ELR (cell line): ENCODE data around the gene HMCES.
"Not testable (repeated sequence)": the region's sequence is repeated elsewhere in the genome, so short reads cannot be mapped to it uniquely, and the experiment has no call there.

Source experiments
- DNase-seq: peaks from one replicate; pipeline ENCODE4 v3.0.0-alpha.2; 2015; ENCODE audit warnings: low read depth

HMCES gene

DNA sequence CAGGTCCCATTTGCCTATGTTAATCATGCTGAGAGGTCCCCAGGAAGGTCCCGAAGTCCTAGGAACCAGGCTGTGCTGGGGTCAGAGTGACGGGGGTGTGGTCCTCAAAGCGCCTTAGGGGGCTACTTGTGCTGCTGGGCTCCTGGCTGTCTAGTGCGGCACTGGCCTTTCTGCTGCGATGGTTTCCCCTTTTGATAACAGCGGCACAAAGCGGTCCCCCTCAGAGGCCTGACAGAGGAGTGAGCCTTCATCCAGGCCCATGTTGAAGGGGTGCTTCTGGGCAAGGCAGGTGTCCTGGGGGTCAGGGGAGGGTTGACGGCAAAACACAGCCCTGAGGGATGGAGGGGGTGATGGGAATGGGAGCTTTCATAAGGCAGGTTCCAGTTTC lies 68.8 kb downstream of the HMCES start:
- no peak for DNase-seq

DNA sequence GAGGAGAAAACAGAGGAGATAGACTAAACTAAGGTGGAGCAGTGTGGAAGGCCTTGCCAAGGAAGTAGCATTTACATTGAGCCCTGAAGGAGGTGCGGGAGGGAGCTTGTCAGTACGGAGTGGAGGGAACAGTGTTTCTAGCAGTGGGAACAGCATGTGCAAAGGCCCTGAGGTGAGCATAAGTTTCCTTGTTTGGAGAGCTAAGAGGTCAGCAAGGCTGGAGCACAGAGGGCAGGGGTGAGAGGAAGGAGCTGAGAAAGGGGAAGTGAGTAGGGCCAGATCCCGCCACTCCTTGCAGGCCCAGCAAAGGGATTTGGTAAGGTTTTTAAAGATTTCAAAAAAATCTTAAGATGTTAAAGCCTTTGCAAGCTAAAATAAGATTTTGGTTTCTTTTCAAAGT lies 70.1 kb downstream of the HMCES start:
- no peak for DNase-seq

DNA sequence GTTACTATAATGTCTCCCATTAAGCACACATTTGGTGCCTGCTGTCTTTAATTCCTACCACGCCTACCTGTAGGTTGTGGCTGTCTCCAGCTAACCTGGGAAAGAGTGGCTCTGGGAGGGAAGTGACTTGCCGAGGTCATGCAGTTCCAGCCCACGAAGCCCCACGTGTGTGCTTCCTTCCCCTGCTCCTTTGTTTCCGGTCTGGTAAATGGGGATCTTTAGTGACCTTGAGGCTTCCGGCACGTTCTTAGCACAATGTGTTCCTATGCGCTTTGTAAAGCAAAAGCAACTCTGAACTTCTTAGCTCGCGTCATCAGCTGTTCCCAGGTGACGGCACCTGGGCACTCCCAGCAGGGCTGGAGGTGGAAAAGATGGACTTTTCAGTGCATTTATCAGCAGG lies 70.5 kb downstream of the HMCES start:
- DNase-seq = not testable (repeated sequence)

DNA sequence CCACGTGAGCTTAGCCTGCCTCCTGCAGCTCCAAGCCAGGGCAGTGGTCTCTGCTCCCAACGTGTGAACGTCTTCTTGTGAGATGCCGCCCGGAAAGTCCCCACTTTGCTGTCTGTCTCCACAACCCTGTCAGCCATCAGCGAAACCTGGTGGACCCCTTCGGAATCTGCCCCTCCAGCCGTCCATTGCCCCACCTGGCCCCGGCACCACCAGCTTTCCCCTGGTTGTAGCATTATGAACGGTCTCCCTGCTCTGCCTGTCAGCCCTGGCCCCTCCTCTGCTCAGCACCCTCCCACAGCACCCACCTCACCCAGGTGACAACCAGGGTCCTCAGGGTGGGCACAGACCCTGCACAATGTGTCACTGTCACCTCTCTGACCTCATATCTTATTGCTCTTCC lies 71.1 kb downstream of the HMCES start:
- DNase-seq = no peak

DNA sequence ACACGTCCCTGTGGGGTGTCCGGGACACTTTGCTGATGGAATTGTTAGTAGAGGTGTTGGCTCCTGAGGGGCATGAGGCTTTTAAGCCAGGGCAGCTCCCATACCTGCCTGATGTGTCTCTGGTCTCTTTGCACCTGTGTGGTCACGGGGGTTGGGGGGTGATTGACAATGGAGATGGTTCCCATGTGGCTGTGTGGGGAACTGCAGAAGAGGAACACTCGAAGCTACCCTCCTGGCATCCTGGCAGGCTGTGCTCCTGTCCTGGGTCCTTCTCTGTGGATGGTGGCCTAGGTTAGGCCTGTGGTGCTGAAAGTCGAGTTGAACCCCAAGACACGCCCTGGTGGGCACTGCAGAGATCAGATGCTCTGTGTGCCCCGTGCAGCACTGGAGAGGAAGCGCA lies 73.4 kb downstream of the HMCES start:
- DNase-seq = peak; percentile 15

DNA sequence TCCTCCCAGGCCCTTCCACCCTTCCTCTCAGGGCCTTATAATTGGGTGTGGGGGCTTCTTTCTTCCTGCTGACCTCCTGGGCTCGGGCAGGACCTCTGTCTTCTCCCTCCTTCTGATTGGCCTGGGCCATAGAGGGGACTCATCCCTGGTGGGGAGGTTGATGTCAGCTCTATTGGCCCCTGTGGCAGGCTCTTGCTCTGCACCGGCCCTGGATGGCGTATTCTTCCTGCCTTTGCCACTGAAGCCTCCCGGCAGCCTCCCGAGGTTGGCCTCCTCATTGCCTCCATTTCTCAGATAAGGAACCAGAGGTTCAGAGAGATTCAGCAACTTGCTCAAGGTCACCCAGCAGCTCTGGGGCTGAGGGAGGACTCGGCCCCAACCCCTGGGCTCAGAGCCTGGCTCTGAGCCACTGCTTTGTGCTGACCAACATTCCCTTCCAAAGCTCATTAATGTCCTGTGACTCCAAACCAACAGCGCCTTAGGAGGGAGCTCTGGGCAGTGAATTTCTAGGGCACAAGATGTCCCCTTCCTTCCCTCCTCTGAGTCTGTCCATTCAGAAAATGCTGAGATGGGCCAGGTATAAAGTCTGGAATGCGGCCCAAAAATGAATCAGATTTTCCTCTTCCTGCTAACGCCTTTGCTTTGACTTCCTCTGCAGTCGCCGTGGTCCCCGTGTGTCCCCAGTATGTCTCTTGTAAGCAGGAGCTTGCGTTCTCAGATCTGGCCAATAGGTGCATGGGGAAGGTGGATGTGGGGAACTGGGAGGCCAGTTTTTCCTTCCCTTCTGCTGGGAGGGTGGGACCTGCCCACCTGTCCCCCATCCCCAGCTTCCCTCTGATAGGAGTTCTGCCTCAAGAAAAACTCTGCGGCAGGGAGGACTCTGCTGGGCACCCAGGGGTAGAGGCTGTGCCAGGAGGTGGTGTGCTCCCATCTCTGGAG lies 74.2 kb downstream of the HMCES start:
- no peak for DNase-seq

DNA sequence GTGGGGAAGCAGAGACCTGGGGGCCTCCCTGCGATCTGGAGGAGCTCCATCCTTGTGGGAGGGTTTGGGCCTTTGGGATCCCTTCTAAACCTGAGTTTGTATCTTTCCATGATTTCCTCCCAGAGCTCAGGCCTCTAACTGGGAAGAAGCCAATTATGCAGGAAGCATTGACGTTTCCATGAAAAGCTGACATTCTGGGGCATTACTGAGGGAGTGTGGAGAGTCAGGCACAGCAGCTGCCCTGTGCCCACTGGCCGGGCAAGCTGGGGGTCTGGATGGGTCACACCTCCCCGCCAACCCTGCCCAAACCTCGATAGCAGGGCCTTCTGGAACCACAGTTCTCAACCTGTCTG lies 74.9 kb downstream of the HMCES start:
- DNase-seq = no peak
